SU-DHL-6 (cell line): ENCODE results near the gene NBPF1.

Experiments
- EZH2phosphoT487 ChIP-seq: fragments of 200-600 bp; sonication (generic), shearing (Covaris generic); conservative IDR thresholded peaks from 2 replicates; pipeline ENCODE4 v1.6.1; 2018; ENCODE audit warnings: mild to moderate bottlenecking, antibody characterized with exemption, low read length, moderate library complexity, mixed read lengths
- TF ChIP-seq, protein P1 (sequence below): fragments of 200-600 bp; sonication (generic); IDR thresholded peaks from one replicate; pipeline ENCODE4 v1.5.1; 2017; ENCODE audit warnings: antibody characterized with exemption, mild to moderate bottlenecking, low read length, moderate library complexity; ENCODE audit not compliant: insufficient read depth, poor library complexity, severe bottlenecking

DNA sequence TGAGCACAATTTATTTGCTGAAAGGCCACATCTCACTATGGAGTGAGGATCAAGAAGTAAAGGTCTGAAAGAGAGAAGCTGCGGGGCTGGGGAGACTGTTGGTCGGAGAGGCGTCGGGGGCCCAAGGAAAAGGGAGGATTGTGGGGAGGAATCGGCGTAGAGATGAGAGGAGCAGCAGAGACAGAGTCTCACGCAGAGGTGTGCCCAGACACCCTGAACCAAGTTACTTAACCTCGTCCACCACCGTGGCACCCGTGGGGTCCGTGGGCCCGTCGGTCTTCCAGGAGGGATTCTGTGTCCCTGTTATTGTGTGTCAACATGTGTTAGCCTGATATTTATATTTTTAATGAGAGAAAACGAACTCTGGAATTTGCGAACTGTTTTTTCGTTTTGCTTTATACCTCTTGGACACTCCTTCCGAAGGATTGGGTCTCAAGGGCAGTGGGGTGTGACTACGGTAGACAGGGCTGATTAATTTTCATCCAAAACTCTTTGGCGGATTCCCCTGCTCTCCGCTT is 3.8 kb upstream of the NBPF1 start:
- TF ChIP-seq, protein P1, sequence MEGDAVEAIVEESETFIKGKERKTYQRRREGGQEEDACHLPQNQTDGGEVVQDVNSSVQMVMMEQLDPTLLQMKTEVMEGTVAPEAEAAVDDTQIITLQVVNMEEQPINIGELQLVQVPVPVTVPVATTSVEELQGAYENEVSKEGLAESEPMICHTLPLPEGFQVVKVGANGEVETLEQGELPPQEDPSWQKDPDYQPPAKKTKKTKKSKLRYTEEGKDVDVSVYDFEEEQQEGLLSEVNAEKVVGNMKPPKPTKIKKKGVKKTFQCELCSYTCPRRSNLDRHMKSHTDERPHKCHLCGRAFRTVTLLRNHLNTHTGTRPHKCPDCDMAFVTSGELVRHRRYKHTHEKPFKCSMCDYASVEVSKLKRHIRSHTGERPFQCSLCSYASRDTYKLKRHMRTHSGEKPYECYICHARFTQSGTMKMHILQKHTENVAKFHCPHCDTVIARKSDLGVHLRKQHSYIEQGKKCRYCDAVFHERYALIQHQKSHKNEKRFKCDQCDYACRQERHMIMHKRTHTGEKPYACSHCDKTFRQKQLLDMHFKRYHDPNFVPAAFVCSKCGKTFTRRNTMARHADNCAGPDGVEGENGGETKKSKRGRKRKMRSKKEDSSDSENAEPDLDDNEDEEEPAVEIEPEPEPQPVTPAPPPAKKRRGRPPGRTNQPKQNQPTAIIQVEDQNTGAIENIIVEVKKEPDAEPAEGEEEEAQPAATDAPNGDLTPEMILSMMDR: no peak
- no peak for TF ChIP-seq EZH2phosphoT487
